GM18519 (cell line): ENCODE results near the gene SLC6A4.

ENCODE experiments used
- ATAC-seq: cut with Tn5 transposase; IDR thresholded peaks from one replicate; pipeline ENCODE4 v1.9.1; 2021; ENCODE audit warnings: mild to moderate bottlenecking, moderate library complexity; ENCODE audit not compliant: unreplicated experiment, low FRiP score

SLC6A4 gene

DNA sequence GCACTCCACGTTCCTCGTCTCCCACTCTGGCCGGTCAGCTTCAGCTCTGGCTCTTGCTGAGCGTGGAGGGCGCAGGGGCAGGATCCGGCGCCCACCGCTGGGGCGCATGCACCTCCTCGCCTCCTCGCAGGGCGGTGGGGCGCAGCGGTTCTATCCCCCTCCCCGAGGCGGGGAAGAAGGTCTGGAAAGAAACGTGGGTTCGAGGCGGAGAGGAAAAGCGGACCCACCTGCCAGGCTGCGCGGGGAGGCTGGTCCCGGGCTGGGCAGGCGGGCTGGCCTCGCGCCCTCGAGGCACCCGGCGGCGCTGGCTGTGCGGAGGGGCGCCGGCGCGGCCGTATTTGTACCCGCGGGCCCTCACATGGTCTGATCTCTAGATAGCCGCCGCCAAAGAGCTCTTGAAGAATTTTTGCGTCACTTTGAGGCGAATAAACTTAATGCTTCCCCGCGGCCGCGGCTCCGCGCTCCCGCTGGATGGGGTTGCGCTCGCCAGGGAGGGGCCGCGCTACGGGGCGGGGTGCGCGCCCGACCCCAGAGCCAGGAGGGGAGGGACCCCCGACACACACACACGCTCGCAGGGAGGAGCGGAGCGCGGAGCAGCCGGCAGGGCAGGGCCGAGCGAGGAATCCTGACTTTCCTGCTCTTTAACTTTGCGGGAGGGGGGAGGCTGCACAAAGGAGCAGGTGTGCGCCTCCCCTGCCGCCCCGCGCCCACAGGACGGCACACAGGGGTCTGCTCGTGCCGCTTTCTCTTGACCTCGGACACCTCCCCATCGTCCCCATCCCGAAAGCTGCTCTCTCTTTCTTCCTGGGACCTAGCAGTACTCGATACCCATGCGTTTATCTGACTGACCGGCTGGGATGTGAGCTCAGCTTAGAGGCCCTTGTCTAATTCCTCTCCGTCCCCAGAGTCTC lies at the start of gene SLC6A4:
Gene SLC6A4, minus strand, starts transcription at position 312 of the 911 bp plus-strand sequence. CDS start 13,739 bp downstream, outside the sequence.
- ATAC-seq, result no peak

DNA sequence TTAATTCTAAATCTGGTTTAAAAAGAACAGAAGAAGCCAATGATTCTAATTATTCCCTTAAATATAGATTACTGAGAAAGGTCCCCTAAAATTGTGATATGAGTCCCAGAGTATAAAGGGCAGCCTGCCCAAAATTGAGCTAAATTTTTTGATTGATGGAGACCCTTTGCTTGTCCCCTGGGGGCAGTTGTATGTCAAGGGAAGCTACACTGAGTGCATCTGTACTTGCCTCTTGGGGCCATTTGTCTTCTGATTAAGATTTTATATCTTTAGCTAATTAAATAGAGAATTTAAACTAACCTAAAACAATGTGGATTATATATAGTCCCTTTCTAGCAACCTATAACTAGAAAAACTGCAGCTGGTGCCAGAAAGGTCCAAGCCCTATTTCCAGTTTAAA lies 43.7 kb upstream of the SLC6A4 start:
- no peak for ATAC-seq

DNA sequence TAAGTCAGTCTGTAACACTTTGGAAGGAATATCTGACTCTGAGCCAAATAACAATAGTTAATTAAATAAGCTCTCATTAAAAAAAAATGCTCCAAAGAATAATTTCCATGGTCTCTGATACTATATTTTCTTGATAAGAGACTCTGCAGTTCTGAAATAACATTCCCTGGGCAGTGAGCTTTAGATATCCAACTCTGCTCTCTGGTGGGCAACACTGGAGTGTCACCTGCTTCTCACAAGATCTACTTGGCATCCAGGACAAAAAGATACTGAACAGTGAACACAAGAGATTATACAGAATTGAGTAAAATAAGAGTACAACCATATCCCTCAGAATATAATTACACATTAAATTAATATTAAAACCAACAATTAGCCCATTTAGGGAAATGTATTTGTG lies 42.5 kb upstream of the SLC6A4 start:
- ATAC-seq, result no peak

DNA sequence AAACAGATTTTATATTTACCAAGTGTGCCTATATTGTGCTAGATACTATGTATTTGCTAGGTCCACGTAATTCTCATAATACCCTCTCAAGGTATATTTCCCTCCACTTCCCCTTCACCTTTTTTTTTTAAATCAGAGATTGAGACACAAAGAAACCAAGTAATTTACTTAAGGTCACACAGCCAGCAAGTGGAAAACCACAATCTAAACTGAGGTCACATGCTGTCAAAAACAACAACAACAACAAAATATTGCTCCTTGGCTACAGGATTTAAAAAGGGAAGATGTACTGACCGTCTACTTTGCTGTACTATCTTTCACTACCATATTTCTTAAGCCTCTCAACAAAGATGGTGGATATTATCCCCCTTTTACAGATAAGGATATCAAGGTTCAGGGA lies 40.4 kb upstream of the SLC6A4 start:
- no peak for ATAC-seq

DNA sequence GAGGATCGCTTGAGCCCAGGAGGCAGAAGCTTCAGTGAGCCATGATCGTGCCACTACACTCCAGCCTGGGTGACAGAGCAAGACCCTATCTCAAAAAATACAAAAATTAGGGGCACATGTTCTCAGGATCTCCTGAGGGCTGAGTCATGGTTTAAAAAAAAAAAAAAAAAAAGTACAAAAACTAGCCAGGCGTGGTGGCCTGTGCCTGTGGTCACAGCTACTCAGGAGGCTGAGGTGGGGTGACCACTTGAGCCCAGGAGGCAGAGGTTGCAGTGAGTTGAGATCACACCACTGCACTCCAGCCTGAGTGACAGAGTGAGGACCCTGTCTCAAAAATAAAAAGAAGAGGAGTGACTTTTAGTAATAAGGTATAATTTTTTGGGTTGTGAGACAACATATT lies 39.4 kb upstream of the SLC6A4 start:
- no peak for ATAC-seq

DNA sequence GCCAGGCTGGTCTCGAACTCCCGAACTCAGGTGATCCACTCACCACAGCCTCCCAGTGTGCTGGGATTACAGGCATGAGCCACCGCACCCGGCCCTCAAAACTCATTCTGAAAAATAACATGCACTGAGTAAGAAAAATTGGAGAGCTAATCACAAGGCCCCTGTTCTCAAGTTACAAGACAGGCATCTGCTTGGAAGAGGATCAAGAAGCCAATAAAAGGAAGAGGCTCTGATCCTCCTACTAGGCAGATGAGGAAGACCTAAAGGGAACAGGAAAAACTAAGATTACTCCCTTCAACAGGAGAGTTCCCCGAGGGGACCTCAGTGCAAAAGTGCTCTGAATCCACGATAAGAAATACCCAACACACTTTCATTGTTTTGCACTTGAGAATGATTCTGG lies 37.9 kb upstream of the SLC6A4 start:
- ATAC-seq, result no peak

DNA sequence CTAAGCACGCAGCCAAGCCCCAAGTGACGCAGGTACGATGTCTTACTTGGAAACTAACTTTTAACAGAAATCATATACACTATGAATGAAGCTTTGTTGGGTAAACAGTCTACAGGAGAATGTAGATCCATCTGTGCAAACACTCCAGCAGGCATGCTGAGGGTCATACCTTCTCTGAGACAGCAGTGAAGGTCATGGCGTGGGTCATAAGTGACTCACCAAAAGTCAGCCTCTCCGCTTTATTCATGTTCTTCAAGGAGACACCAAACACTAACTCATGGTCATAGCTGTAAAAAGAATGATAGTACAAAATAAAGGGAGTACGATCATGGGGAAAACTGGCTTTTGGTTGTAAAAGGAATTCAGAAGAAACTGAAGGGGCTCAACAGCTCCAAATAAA lies 35.6 kb upstream of the SLC6A4 start:
- ATAC-seq, result no peak

DNA sequence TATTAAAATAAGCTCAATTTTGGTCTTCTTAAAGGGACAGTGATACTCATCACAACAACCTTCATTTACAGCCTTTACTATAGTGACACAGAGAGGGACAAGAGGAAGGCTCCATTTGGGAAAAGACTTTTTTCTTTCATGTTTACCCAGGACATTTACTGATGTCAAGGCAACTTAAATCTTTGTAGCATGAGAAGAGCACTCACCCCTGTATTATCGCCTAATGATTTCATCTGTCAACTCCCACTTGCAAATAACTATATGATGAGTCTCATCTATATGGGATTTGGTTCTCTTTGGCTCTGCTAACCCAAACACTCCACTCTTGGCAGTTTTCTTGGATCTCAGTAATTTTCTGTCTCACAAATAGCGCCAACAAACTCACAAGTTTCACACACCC lies 32.1 kb upstream of the SLC6A4 start:
- ATAC-seq, result no peak

DNA sequence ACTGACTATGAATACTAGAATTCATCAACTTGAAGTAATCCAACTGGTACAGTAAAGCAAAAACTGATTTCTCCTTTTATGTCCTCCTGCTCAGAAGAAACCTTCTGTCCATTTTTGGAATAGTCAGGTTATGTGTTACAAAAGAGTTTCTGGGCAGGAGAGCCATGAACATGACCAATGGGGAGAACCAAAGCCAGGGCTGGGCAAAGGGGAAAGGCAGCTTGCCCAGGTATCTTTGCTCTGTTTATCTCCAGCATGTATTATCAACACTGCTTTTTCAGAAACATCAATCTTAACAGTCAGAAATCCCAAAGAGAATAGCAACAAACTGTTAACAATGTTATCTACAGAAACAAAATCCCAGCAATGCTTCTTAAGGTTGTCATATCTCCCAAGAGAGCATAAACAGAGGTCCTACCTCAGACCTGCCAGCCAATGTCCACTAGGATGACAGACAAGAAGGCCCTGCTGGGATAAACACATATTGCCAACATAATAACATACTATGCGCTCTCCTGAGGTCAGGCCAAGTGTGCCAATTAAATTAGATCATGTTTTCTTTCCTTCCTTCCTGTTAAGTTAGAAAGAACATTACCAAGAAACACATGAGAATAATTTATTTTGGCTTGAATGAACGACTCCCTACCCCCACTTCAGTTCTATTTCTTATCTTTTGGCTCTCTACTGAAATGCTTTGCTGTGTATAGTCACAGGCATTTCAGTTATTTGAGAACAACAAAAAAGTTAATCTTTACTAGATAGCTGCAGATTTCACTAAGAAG lies 28.2 kb upstream of the SLC6A4 start:
- no peak for ATAC-seq

DNA sequence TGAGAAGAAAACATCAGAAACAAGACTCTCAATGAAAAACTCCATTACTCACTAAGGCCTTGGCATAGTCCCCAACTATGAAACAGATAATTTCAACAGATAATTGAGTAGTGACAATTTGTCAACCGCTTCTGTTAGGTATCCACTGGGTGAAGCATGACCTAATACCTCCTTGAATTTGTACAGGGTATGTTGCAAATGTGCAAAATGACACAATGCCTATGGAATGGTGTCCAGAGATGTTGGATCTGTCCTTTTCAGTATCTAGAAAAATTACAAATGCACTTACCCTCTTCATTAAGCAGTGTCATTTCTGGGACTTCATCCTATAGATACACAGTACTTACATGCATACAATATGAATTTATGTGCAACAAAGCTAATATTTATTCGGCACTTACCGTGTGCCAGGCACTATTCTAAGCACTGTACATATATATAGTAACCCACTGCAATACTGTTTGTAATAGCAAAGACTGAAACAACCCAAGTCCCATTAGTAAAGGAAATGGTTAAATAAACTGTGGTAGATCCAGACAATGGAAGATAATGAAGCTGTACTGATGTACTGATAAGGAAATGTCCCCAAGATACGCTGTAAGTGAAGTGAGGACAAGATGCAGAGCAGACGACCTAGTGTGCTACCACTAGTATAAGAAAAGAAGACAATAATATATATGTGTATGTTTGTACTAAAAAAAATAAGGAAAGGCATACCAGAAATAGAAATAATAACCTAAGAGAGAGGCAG lies 21.4 kb upstream of the SLC6A4 start:
- no peak for ATAC-seq

DNA sequence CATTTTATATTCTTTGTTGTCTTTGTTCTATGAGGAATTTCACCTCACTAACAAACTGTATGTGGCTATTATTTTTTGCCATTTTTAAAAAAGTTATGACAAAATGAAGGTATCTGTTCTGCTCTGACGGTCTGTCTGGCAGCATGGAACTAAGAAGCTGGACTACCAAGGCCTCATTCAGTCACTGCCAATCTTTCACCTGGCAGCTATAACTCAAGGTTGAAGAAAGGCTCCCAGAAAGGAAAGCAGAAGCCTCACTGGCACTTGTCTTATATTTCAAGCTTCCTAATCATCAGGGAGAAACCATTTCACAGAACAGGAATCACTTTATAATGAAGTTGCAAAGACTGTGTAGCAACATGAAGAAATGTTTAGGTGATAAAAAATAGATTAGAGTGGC lies 18.7 kb upstream of the SLC6A4 start:
- no peak for ATAC-seq

DNA sequence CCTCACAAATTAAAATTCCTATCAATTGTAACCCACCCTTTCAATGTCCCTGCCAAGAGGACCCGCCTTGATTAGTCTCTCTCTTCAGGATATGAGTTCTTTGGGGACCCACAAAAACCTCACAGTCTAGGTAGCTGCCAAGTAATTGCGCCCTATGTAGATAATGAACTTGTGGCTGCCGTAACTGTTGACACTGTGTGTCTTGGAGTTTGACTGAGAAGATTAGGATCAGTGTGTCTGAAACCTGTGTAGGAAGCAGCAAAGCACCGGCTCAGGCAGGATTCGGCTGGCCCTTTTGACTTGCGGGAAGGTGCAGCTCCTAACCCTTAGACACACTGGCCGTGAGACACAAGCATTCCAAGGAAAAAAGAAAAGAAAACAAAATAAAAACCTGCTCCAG lies 17.8 kb upstream of the SLC6A4 start:
- no peak for ATAC-seq

DNA sequence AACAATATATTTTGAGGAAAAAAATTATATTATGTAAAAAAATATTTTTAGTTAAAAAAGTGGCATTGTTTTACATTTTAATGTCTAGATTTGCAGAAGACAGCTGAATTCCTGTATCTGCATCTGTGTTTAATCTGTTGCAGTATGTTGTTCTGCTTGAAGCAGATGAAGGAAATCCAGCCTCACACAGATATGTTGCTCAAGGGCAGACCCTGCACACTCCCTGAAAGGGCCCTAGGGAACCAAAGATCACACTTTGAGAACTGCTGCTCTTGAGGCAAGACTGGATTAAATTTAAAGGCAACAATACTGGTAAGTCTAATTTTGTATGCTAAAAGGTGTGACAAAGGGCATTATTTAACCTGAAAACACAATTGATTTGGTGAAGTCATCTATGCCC lies 16.4 kb upstream of the SLC6A4 start:
- no peak for ATAC-seq

DNA sequence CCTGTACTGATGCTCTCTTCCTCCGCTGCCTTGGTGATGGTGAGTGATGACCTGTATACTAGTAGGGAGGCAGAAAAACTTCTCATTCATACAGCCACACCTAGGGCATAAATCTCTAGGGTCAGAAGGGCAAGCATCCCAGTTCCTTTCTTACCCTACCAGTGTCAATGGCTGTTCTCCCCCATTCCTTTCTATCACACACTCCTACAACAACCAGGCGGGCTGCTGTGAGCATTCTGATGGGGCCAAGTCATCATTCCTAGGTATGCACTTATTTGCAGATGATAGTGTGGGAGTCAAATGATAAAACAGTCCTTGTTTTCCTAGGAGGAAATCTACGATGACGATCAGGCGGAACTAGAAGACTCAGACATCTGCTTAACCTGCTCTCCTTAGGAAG lies 14.0 kb upstream of the SLC6A4 start:
- ATAC-seq, result no peak

DNA sequence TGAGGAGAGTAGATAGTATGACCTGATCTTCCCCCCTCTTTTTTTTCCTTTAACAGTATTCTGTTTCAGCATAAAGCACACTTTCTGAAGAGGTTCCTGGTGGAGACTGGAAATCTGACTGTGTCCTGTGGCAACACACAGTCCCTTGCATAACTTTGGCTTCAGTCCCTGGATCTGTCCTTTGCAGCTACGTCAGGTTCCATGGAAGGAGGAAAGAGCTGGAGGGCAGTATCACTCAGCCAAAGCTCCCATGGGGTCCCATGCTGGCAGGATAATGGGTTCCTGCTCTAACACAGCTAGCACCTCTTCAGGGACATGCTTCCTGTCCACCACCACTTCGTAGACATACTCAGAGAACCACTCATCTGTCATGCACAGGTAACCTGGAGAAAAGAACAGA lies 13.3 kb upstream of the SLC6A4 start:
- ATAC-seq, result no peak

DNA sequence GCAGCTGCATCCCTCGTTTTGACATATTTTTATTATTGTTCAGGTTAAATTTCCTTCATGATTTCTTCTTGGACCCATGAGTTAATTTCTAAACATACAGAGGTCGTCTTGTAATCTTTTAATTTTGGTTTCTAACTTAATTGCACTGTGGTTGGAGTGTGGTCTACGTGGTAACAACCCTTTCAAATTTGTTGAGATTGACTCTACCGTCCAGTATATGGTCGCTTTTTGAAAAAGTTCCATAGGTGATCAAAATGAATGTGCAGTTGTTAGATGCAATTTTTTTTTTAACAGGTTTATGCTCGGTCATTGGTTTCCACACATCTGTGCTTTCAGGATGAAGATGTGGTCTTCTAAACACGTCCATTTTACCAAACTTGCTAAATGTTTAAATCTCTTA lies 11.0 kb upstream of the SLC6A4 start:
- no peak for ATAC-seq

DNA sequence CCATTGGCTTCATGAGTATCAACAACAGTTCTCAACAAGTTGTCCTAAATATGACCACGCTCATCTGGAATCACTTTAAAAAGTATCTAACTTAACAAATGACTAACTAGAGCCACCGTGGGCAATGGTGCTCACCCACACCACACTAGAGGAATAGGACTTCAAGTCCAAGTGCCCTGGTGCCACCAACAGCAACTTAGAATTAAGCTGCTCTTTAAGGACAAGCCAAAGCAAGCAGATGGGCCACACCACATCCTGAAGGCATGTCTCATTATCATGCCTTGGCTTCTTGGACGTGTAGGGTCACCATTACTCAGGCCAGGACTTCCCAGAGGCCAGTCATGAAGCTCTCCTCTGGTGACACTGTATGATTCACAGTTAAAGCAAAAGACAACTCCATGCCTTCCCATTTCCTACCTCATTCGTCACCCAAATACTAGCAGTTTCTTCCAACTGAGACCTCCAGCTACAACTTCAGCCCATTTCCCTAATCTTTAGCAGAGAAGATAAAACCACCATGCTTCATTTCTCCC lies 9.4 kb upstream of the SLC6A4 start:
- ATAC-seq, result no peak

DNA sequence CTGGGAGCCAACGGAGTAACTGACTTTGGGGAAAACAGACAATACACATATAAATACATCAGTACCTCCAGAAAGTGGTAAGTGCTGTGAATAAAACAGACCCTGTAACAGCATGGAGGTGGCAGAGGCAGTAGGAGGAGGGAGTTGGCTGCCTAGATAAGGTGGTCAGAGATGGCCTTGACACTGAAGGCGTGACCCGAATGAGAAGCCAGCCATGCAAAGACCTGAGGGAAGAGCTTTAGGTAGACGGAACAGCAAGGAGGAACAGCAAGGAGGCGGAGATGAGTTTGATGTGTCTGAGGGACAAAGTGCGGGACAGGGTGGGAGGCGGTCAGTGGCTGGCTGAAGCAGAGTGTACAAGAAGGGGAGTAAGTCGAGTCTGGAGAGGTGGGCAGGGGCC lies 8.1 kb upstream of the SLC6A4 start:
- no peak for ATAC-seq

DNA sequence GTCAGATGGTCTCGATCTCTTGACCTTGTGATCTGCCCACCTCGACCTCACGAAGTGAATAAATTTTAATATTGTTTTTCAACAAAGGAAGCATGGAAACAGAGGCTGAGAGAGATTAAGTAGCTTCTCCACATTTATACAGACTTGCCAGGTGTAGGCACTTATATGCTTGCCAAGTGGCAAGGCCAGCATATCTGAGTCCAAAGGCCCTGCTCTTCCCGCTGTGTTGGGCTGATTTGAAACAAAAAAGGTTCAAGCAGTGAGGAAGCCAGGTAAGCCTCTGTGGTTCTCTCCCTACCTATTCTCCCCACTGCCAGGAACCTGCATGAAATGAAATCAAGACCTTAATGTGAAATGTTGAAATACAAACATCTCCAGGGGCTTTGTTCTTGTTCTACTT lies 7.5 kb upstream of the SLC6A4 start:
- no peak for ATAC-seq

DNA sequence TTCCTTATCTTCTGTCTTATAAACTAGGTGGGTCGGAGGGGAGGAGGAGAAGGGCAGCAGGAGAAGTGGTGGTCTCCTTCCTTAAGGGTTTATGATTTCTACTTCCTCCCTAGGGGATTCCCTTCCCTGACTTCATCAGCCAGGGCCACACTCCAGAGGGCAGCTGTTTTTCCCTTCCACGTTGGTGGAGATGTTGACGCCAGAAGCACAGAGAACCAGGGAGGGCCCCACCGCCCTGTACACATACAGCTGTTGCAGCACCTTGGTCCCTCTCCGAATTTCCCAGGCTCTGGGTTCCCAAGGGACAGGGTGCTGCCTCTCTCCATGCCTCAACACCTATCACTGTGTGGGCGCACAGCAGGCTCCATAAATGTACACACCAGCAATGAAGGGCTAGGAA lies 5.6 kb upstream of the SLC6A4 start:
- no peak for ATAC-seq

DNA sequence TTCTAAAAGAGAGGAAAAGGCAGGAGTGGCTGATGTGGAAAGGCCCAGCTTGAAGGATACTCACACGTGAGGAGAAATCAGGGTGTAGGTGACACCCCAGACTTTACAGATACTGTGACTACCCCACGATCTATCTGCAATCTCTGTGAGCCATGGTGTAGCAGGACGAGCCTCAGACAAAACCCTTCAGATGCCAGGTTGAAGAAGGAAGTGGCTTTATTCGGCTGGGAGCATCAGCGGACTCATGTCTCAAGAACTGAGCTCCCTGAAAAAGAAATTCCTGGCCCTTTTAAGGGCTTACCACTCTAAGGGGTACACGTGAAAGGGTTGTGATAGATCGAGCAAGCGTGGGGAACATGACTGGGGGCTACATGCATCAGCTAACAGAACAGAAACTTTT lies 4.7 kb upstream of the SLC6A4 start:
- ATAC-seq, result no peak
